ENCODE data around the gene NAA30.
A peak's percentile ranks its signal among the peaks of the same experiment; 100 is the strongest.
"Not testable (repeated sequence)": the region's sequence is repeated elsewhere in the genome, so short reads cannot be mapped to it uniquely, and the experiment has no call there.

NAA30 gene

GRCh38 chr14:57390037-57390805 lies at the start of gene NAA30:
Gene NAA30, plus strand, starts transcription at chr14:57390586. Its CDS starts 372 bp downstream, at chr14:57390958.
- Histone ChIP-seq H3K4me3 (replicated peaks; ENCODE audit: low read depth, low read length) (peak within 1 kb of the TSS; percentile 91), H3K27me3 (replicated peaks; ENCODE audit: control insufficient read depth, insufficient read depth, low read length) (no peaks in the 10 kb centered on the region), H3K36me3 (ENCODE audit: control insufficient read depth, insufficient read depth, low read length) (no peaks in the 10 kb centered on the region)
- peak; percentile 91 for DNase-seq (ENCODE audit: extremely low read depth, insufficient read length)
- TF ChIP-seq CTCF (IDR thresholded peaks at IDR 0.05; ENCODE audit: insufficient read depth, low read length, poor library complexity, severe bottlenecking): no peak

DNA sequence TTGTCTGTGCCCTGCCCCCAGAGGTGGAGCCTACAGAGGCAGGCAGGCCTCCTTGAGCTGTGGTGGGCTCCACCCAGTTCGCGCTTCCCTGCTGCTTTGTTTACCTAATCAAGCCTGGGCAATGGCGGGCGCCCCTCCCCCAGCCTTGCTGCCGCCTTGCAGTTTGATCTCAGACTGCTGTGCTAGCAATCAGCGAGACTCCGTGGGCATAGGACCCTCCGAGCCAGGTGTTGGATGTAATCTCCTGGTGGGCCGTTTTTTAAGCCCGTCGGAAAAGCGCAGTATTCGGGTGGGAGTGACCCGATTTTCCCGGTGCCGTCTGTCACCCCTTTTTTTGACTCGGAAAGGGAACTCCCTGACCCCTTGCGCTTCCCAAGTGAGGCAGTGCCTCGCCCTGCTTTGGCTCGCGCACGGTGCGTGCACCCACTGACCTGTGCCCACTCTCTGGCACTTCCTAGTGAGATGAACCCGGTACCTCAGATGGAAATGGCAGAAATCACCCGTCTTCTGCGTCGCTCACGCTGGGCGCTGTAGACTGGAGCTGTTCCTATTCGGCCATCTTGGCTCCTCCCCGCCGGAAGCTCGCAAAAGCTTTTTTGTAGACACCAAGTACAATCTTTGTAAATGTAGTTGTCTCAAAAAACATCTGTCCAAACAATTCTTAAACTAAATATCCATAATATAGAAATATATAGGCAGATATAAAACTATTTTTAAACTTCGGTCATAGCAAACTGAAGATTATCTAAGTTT lies 46.7 kb upstream of the NAA30 start:
- H3K4me3 ChIP-seq (replicated peaks; ENCODE audit: low read depth, low read length); H3K27me3 ChIP-seq (replicated peaks; ENCODE audit: control insufficient read depth, insufficient read depth, low read length); DNase-seq (ENCODE audit: extremely low read depth, insufficient read length); H3K36me3 ChIP-seq (ENCODE audit: control insufficient read depth, insufficient read depth, low read length): not testable (repeated sequence)

GRCh38 chr14:57345106-57345505 lies 45.3 kb upstream of the NAA30 start:
- DNase-seq (ENCODE audit: extremely low read depth, insufficient read length): no peak
- Histone ChIP-seq H3K36me3 (ENCODE audit: control insufficient read depth, insufficient read depth, low read length) (no peaks in the 10 kb centered on the region), H3K27me3 (replicated peaks; ENCODE audit: control insufficient read depth, insufficient read depth, low read length) (no peaks in the 10 kb centered on the region), H3K4me3 (replicated peaks; ENCODE audit: low read depth, low read length) (no peak overlapping the region)
- no peak for TF ChIP-seq CTCF (IDR thresholded peaks at IDR 0.05; ENCODE audit: insufficient read depth, low read length, poor library complexity, severe bottlenecking)

- no peaks in the 10 kb centered on the region for H3K36me3 ChIP-seq (ENCODE audit: control insufficient read depth, insufficient read depth, low read length)
- no peaks in the 10 kb centered on the region for H3K27me3 ChIP-seq (replicated peaks; ENCODE audit: control insufficient read depth, insufficient read depth, low read length)
- no peak for DNase-seq (ENCODE audit: extremely low read depth, insufficient read length)
- TF ChIP-seq CTCF (IDR thresholded peaks at IDR 0.05; ENCODE audit: insufficient read depth, low read length, poor library complexity, severe bottlenecking): no peak
- no peak overlapping the region for H3K4me3 ChIP-seq (replicated peaks; ENCODE audit: low read depth, low read length)
These were observed 43.6 kb upstream of the NAA30 start for GRCh38 chr14:57346741-57347140.

DNA sequence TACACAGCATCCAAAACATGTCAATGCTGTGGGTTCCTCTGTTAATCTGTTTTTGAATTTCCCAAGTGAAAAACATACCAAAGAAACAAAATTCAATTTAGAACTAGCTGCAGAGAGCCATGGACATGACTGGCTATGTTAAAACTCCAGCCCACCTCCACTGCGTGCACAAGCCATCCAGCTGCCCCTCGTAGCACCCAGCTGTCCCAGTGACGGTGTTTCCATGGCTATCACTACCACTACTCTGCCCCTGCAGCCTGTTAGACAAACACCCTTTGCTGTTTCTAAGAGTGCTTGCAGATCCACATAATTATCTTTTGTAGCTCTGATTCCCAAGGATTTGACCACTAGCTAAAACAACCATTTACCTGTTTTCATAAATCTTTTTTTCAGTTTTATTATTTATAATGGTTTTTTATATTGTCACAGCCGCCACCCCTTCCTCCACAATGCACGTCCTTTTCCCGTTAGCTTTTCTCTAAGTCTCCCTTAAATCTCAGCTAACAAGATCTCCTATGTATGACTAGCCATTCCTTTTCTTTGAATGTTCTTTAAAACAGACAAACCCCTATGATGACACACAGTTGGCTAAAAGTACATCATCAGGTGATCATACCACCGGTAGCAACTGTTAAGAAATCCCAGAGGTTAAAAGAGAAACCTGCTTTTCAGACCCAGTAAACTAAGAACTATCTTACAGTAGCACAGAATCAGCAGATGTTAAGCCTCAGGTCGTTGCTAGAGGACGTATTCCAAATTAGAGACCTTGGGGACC lies 37.8 kb upstream of the NAA30 start:
- no peak for TF ChIP-seq CTCF (IDR thresholded peaks at IDR 0.05; ENCODE audit: insufficient read depth, low read length, poor library complexity, severe bottlenecking)
- Histone ChIP-seq H3K27me3 (replicated peaks; ENCODE audit: control insufficient read depth, insufficient read depth, low read length) (no peaks in the 10 kb centered on the region), H3K4me3 (replicated peaks; ENCODE audit: low read depth, low read length) (no peak overlapping the region), H3K36me3 (ENCODE audit: control insufficient read depth, insufficient read depth, low read length) (no peaks in the 10 kb centered on the region)
- no peak for DNase-seq (ENCODE audit: extremely low read depth, insufficient read length)
